ENCODE results near the gene CEP104.

CEP104 gene

GRCh38 chr1:3796215-3797061, 60.6 kb downstream of the CEP104 start, which contains the start of gene LRRC47:
TSS of gene LRRC47 (minus strand) at chr1:3796498. CDS start at chr1:3796476, 22 bp downstream.
- Mint-ChIP-seq H3K27me3 (ENCODE audit: low read depth) (peaks cover 12% of the 10 kb centered on the region), H3K4me1 (peaks cover 32% of the 10 kb centered on the region), H3K27ac (peak within 1 kb of the TSS; percentile 77 to 89 (median 89)), H3K9me3 (no peaks in the 10 kb centered on the region), H3K36me3 (ENCODE audit: low read depth) (peaks cover 11% of the 10 kb centered on the region), H3K4me3 (peak within 1 kb of the TSS; percentile 92 to 97 (median 97))
- TF ChIP-seq CTCF (IDR thresholded peaks at IDR 0.05; ENCODE audit: unreplicated experiment in 3 of 3), result no peak

DNA sequence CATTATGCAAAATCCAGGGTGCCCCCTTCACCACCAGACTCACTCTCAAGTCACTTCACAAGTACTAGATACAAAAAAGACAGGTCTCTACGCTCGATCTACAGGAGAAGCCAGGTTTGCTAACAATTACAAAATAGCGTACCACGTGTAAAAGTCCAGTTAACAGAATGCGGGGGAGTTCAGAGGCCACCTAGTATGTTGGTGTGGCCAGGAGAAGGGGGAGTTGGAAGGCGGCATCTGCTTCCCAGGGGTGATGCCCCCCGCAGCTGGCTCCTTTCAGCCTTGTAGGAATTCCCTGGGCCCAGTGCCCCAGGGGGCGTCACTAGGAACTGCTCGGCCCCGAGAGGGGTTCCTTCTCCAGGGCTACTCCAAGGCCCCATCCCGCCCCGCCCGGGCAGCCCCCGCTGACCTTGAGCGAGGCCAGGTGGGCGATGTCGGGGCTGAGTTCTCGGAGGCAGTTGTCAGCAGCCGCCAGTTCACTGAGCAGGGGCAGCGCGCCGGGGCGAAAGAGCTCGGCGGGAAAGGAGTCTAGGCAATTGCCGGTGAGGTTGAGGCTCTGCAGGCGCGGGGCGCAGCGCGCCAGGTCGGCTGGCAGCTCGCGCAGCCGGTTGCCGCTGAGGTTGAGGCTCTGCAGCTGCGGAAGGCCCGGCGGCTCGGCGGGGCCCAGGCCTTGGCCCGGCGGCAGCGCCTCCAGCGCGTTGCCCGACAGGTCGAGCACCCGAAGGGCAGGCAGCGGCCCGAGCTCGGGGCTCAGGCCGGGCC, 61.4 kb downstream of the CEP104 start:
- Mint-ChIP-seq H3K36me3 (ENCODE audit: low read depth) (peaks cover 11% of the 10 kb centered on the region), H3K27ac (peak overlapping the region; percentile 34 to 73 (median 68)), H3K27me3 (ENCODE audit: low read depth) (peaks cover 7% of the 10 kb centered on the region), H3K4me1 (peaks cover 28% of the 10 kb centered on the region), H3K9me3 (no peaks in the 10 kb centered on the region), H3K4me3 (peak overlapping the region; percentile 85 to 97 (median 93))
- TF ChIP-seq CTCF (IDR thresholded peaks at IDR 0.05; ENCODE audit: unreplicated experiment in 3 of 3), result no peak

DNA sequence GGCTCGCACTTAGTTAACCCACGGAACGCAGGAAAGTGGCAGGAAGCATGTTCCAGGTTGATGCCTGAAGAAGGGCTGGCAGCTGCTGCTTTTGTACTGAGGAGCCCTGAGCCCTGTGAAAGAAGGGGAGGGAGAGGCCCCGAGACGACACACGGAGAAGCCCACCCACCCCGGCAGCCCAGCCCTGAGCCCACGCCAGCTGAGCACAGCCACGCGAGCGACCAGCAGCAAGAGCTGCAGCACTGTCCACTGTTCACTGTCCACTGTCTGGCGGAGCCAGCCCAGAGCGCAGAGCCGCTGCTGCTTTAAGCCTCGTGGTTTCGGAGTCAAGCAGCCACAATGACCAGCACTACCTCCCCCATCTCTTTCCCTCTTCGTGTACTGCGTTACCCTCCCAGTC, 66.1 kb downstream of the CEP104 start:
- H3K9me3 Mint-ChIP-seq, result no peaks in the 10 kb centered on the region
- peaks cover 3% of the 10 kb centered on the region for H3K27me3 Mint-ChIP-seq (ENCODE audit: low read depth)

GRCh38 chr1:3790500-3790923, 66.5 kb downstream of the CEP104 start:
- no peak overlapping the region for H3K4me3 Mint-ChIP-seq
- no peak overlapping the region for H3K27ac Mint-ChIP-seq
- peaks cover 3% of the 10 kb centered on the region for H3K27me3 Mint-ChIP-seq (ENCODE audit: low read depth)
- no peak for TF ChIP-seq CTCF (IDR thresholded peaks at IDR 0.05; ENCODE audit: unreplicated experiment in 3 of 3)
- H3K36me3 Mint-ChIP-seq (ENCODE audit: low read depth), result peaks cover 30% of the 10 kb centered on the region
- H3K4me1 Mint-ChIP-seq, result peaks cover 12% of the 10 kb centered on the region
- no peaks in the 10 kb centered on the region for H3K9me3 Mint-ChIP-seq

More for the DNA sequence above, 66.1 kb downstream of the CEP104 start:
- H3K36me3 Mint-ChIP-seq (ENCODE audit: low read depth), result peaks cover 29% of the 10 kb centered on the region
- no peak for TF ChIP-seq CTCF (IDR thresholded peaks at IDR 0.05; ENCODE audit: unreplicated experiment in 3 of 3)
- no peak overlapping the region for H3K27ac Mint-ChIP-seq
- no peak overlapping the region for H3K4me3 Mint-ChIP-seq
- peaks cover 13% of the 10 kb centered on the region for H3K4me1 Mint-ChIP-seq

- H3K4me3 Mint-ChIP-seq, result no peak overlapping the region
- peaks cover 3% of the 10 kb centered on the region for H3K27me3 Mint-ChIP-seq (ENCODE audit: low read depth)
- H3K36me3 Mint-ChIP-seq (ENCODE audit: low read depth), result peaks cover 37% of the 10 kb centered on the region
- H3K4me1 Mint-ChIP-seq, result peaks cover 5% of the 10 kb centered on the region
- TF ChIP-seq CTCF (IDR thresholded peaks at IDR 0.05; ENCODE audit: unreplicated experiment in 3 of 3), result no peak
- no peak overlapping the region for H3K27ac Mint-ChIP-seq
- no peaks in the 10 kb centered on the region for H3K9me3 Mint-ChIP-seq
These were observed 67.3 kb downstream of the CEP104 start for GRCh38 chr1:3789421-3790300.

Data from nephron (organoid).